ENCODE measurements around the gene PRAME. TPM values are rescaled to one million over a fixed set of nuclear protein-coding genes. Genes with fewer than 3 reads are reported as not detected.

Gene PRAME
- total RNA-seq, 1 donor from 2014 or later, result not detected

GRCh38 chr22:22578702-22579424, 19.8 kb upstream of the PRAME start:
- Mint-ChIP-seq H3K9me3 (ENCODE audit: low read depth) (no peaks in the 10 kb centered on the region), H3K4me1 (ENCODE audit: low read depth) (no peaks in the 10 kb centered on the region), H3K27me3 (ENCODE audit: low read depth) (peaks cover 49% of the 10 kb centered on the region), H3K4me3 (ENCODE audit: unreplicated experiment) (no peak overlapping the region), H3K27ac (ENCODE audit: unreplicated experiment) (no peak overlapping the region), H3K36me3 (ENCODE audit: low read depth) (no peaks in the 10 kb centered on the region)
- DNase-seq (ENCODE audit: low spot score), result no peak
- TF ChIP-seq CTCF (IDR thresholded peaks at IDR 0.05), result no peak

- no peaks in the 10 kb centered on the region for H3K9me3 Mint-ChIP-seq (ENCODE audit: low read depth)
- peaks cover 51% of the 10 kb centered on the region for H3K27me3 Mint-ChIP-seq (ENCODE audit: low read depth)
- DNase-seq (ENCODE audit: low spot score), result no peak
- H3K27ac Mint-ChIP-seq (ENCODE audit: unreplicated experiment), result no peak overlapping the region
- H3K4me1 Mint-ChIP-seq (ENCODE audit: low read depth), result no peaks in the 10 kb centered on the region
- no peak for TF ChIP-seq CTCF (IDR thresholded peaks at IDR 0.05)
- no peak overlapping the region for H3K4me3 Mint-ChIP-seq (ENCODE audit: unreplicated experiment)
- no peaks in the 10 kb centered on the region for H3K36me3 Mint-ChIP-seq (ENCODE audit: low read depth)
These were observed 17.9 kb upstream of the PRAME start for GRCh38 chr22:22576989-22577427.

GRCh38 chr22:22576244-22576988, 17.4 kb upstream of the PRAME start:
- H3K36me3 Mint-ChIP-seq (ENCODE audit: low read depth), result no peaks in the 10 kb centered on the region
- H3K9me3 Mint-ChIP-seq (ENCODE audit: low read depth), result no peaks in the 10 kb centered on the region
- no peaks in the 10 kb centered on the region for H3K4me1 Mint-ChIP-seq (ENCODE audit: low read depth)
- no peak overlapping the region for H3K4me3 Mint-ChIP-seq (ENCODE audit: unreplicated experiment)
- peaks cover 56% of the 10 kb centered on the region for H3K27me3 Mint-ChIP-seq (ENCODE audit: low read depth)
- H3K27ac Mint-ChIP-seq (ENCODE audit: unreplicated experiment), result no peak overlapping the region
- no peak for DNase-seq (ENCODE audit: low spot score)
- TF ChIP-seq CTCF (IDR thresholded peaks at IDR 0.05), result peak; percentile 83

GRCh38 chr22:22574361-22574760, 15.3 kb upstream of the PRAME start:
- H3K4me3 Mint-ChIP-seq (ENCODE audit: unreplicated experiment), result no peak overlapping the region
- peaks cover 57% of the 10 kb centered on the region for H3K27me3 Mint-ChIP-seq (ENCODE audit: low read depth)
- H3K4me1 Mint-ChIP-seq (ENCODE audit: low read depth), result no peaks in the 10 kb centered on the region

More at GRCh38 chr22:22574361-22574760, 15.3 kb upstream of the PRAME start:
- no peaks in the 10 kb centered on the region for H3K9me3 Mint-ChIP-seq (ENCODE audit: low read depth)
- DNase-seq (ENCODE audit: low spot score), result no peak
- H3K36me3 Mint-ChIP-seq (ENCODE audit: low read depth), result no peaks in the 10 kb centered on the region
- no peak for TF ChIP-seq CTCF (IDR thresholded peaks at IDR 0.05)
- no peak overlapping the region for H3K27ac Mint-ChIP-seq (ENCODE audit: unreplicated experiment)

Data from chondrocyte (in vitro differentiated cells).